NCI-H1048 (cell line): ENCODE data around the gene SYCE3.

Source experiments
- DNase-seq: peaks from one replicate; lab custom pipeline; 2025; lab: John Stamatoyannopoulos, UW

SYCE3 gene

DNA sequence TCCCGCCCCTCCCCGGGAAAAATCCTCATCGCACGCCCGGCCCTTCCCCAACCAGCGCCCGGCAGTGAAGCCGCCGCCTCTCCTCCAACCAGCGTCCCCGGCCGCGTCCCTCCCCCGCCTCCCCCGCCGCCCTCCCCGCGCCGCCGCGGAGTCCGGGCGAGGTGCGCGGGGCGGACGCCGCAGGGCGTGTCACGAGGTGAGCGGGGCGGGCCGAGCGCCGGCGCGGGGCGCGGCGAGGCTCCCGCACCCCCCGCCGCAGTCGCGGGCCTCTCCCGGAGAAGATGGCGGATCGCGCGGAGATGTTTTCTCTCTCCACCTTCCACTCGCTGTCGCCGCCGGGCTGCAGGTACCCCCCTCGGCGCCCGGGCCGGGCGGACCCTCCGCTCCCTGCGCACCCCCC, 37.8 kb upstream of the SYCE3 start, which contains the start of gene MAPK8IP2:
Gene MAPK8IP2, plus strand, starts transcription at position 256 of the 400 bp plus-strand sequence. Its CDS starts 26 bp downstream, at position 282.
- no peak for DNase-seq

DNA sequence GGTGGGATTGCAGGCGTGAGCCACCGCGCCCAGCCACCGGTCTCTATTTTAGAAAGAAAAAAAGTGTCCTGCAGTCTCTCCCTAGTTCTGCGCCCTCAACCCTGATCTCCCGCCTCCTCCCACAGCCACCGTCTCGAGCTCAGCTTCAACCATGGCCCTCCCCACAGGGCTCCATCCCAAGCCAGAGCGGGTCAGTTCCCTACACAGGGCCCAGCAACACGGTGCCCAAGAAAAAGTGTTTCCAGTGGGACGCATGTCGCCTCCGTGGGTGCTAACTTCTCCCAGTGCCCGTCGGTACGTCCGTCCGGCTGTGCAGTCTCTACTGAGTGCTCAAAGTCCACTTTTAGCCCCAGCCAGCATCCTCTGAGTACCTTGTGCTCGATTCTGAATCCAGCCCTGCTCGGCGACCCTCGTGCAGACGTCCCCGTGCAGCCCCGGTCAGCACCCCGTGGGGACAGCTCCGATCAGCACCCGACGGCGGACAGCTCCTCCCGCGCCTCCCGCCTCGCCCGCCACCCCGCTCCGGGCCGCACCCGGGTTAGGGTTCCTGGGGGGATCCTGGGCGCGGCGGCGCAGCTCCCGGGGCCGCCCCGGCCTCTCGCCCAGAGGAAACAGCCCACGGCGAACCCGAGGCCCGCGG, 37.2 kb upstream of the SYCE3 start:
- no peak for DNase-seq

GRCh38 chr22:50597097-50597496, 34.4 kb upstream of the SYCE3 start:
- no peak for DNase-seq

DNA sequence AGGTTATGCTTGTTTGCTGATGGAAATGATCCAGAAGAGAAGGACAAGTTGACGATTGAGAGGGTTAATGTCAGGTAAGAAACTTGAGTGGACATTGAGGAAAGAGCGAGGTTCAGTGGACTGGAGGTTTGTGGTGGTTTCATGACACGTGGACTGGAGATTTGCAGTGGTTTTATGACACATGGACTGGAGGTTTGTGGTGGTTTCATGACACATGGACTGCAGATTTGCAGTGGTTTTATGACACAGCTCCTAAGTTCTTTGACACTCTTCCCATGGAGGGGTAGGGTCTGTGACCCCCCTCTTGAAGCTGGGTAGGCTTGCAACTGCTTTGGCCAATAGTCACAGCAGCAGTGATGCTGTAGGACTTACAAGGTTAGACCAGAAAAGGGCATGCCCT, 32.5 kb upstream of the SYCE3 start:
- DNase-seq: no peak

GRCh38 chr22:50587407-50587806, 24.7 kb upstream of the SYCE3 start:
- DNase-seq: no peak

DNA sequence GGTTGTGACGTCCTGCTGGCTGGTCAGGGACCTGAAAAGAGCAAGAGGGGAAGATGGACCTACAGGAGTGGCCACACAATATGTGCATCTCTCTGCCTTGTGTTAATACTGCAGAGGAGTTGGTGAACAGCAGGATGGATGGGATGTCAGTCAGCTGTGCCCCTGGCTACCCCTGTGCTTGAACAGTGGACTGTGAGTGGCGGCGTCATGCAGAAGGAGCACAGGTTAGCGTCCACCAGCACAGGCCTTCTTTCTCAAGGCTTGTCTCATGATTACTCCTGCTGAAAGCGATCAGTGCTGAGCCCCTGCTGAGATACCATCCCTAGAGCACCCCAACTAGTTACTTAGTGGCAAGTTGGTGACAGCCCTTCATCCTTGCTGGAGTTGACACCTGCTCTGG, 23.7 kb upstream of the SYCE3 start:
- DNase-seq: no peak

DNA sequence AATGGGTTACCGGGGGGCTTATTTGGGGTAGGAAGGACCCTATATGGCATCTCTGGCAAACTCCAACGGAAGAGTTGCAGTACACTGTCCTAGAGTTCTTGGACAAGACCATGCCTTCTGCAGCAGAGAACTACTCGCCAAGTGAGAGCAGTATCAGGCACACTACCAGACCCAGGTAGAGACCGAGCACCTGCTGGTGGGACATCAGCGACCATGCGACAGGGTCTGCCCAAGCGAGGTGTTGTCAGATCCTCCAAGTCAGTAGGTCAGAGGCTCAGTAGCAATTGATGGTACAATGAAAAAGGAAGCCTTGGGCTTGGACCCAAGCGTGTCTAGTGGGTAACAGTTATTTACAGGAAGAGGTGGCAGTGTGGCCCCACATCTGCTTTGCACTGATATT, 23.1 kb upstream of the SYCE3 start:
- no peak for DNase-seq

DNA sequence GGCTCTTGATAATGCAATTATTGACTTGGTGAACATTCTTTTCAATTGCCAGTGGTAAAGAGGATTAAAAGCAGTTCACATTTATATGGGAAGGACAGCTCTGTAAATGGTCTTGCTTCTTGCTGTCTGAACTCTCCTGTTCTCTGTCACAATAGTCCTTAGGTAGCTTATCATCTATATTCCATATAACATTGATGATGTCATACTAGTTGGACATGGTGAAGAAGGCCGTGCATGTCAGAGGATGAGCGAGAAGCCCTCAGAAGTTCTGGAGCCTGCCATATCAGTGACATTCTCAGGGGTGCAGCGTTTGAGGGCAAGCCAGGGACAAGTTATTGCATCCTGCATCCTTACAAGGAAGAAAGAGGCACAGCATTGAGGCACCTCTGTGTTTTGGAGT, 22.5 kb upstream of the SYCE3 start:
- no peak for DNase-seq

DNA sequence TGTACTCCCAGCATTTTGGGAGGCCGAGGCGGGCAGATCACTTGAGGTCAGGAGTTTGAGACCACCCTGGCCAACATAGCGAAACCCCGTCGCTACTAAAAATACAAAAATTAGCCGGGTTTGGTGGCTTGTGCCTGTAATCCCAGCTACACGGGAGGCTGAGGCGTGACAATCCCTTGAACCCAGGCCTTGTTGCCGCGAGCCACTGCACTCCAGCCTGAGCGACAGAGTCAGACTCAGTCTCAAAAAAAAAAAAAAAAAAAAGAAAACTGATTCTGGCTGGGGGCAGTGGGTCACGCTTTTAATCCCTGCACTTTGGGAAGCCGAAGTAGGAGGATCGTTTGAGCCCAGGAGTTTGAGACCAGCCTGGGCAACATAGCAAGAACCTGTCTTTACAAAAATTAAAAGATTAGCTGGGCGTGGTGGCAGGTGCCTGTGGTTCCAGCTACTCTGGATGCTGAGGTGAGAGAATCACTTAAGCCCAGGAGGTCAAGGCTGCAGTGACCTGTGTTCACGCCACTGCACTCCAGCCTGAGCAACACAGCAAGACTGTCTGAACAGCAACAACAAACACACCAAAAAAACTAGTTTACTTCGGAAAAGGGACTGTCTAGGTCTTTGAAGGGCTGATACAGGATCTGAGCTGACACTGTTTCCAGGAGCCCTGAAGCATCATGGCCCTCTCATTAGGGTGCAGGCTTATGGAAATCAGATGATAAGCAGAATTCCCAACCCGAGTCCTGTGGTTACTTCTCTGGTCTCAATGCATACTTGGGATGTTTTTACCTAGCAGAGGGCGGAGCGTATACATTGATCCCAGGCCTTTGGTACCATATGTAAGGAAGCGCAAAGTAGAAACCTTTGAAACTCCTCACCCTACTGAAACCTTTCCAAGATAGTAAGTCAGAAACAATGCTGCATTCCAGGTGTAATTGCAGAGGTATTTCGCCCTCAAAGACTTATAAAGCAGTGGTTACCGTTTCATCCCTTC, 21.7 kb upstream of the SYCE3 start:
- DNase-seq: no peak

GRCh38 chr22:50583294-50583861, 20.7 kb upstream of the SYCE3 start:
- no peak for DNase-seq

DNA sequence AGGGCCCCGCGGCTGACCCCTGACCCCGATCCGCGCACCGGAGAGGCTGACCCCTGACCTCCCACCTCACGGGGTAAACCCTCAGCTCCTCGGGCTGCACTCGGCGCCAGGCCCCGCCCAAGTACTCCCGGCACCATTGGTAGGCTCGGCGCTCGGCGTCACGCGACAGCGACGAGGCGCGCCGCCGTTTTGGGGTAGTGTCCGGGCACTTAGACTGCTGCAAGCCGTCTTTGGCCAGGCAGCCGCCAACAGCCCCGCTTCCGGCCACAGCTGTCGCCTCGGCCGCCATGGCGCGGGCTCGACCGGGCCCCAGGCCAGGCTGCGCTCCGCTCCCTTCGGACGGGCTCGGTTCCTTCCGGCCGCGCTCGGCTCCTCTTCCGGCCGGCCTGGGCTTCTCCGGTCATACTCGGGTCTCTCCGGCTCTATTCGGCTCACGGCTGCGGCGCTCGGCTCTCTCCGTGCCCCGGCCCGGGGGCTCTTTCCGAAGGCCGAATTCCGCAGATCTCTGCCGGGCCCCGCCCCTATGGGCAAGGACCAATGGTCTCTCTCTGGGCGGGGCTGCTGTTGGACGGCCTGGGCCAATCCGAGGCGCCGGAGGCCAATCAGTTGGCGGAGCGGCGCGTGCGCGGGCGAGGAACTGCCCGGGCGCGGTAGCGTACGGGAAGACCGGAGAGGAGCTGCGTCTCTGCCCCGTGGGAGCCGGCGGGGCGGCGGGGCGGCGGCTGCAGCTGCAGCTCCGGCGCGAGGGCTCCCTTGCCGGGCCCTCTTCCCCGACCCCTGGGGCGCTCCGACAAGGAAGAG, 20.0 kb upstream of the SYCE3 start, which contains the start of gene CHKB:
Gene CHKB, minus strand, starts transcription at position 357 of the 801 bp plus-strand sequence. Its CDS starts 68 bp downstream, at position 289.
- peak; percentile 96 for DNase-seq

DNA sequence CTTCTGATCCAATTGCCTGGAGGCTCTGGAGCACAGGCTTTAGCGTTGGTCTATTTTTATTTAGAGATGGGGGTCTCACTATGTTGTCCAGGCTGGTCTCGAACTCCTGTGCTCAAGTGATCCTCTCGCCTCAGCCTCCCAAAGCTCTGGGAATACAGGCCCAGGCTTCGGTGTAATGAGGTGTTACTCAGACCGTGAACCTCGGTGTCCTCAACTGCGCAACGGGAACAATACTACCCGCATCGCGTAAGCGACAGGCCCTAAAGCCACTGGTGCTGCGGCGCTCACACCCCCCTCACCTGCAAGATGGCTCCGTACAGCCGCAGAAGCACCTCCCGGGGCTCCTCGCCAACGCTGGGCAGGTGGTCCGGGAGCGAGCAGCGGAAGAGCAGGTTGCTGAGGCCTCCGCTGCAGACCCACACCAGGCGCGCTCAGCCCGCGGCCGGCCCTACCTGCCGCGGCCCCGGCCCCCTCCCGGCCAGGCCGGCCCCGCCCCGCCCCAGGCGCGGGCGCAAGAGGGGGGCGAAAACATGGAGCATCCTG, 19.3 kb upstream of the SYCE3 start:
- DNase-seq: no peak

DNA sequence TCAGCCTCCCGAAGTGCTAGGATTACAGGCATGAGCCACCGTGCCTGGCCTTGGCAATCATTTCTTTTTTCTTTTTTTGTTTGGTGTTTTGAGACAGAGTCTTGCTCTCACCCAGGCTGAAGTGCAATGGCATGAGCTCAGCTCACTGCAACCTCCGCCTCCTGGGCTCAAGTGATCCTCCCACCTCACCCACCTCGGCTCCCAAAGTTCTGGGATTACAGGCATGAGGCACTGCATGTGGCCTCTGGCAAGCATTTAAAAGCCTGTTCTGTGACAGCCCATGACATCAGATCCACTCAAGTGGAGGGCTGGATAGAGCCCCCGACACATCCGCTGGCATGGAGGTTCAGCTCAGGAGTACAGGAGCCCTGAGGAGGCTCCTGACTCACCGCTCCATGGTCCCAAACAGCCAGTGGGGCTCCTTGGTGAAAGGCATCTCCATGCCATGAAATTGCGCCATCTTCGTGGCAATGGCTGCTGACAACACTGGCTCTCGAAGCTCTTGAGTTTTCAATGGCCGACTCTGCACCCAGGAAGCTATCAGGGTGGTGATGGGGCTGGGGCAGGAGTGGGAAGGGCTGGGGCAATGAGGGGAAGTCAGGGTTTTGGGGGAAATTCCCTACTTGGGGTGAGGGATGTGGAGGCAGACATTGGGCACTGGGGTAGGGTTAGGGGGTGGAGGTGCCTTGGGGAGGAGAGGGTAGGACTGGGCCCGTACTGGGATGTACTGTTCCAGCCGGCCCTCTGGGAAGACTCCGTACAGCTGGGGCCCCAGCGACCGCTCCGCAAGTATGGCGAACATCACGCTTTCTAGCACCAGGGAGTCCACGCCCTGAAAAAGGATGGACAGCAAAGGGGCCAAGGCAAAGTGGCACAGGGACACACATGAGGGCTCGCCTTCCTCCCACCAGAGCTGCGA, 18.6 kb upstream of the SYCE3 start:
- no peak for DNase-seq

DNA sequence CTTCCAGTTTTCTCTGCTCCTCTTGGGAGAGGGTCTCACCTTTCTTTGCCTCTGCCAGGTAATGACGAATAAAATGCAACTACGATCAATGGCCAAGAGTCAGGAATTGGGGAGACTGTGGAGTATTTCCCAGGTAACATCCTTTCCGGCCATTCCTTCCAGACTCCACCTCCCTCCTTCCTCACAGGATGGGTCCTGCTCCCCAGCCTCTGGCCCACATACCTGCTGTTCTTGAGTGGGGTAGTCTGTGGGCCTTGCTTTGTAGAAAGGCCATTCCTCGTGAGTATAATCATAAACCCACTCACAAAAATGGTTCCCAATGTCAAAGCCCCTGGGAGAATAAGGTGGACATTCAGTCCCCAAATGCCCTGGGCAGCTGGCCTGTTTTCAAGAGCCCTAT, 17.0 kb upstream of the SYCE3 start:
- DNase-seq: no peak

DNA sequence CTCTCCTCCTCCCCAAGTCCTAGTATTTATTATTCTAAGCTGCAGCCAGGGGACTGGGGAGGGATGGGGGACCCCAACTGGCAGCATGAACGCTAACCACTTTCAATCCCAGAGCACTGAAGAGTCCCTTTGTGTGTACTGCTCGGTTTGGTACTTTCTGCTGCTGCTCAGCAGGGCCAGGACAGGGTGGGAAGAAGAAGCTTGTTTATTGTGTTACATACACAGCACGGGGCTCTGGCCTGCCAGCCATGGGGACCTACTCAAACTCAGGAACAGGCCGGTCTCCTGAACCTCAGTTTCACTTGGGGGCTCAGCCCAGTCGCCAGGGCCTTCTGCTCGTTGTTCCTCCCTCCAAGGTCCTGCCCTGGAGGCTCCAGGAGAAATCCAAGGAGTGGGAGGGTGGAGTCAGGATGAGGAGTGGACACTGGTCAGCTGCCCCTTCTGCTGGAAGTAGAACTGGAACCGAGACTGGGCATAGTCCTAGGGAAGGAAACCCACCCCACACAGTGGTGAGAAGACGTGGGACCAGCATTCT, 16.1 kb upstream of the SYCE3 start:
- DNase-seq: no peak

- DNase-seq: no peak
These were observed 15.5 kb upstream of the SYCE3 start, which contains the start of gene CPT1B for GRCh38 chr22:50577987-50578775. TSS of gene CPT1B (minus strand) at chr22:50578427. CDS start at chr22:50577915, 512 bp downstream.

DNA sequence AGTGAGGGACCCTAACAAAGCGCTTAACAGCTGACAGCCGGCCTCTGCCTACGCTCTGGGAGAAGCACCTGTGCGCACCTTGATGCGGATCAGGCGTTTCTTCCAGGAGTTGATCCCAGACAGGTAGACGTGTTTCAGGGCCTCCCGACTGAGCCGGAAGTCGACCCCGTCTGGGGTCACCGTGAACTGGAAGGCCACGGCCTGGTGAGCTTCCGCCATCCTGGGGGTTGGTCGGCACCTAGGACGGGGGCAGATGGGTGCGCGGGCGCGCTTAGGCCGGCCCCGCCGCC, 14.9 kb upstream of the SYCE3 start:
- no peak for DNase-seq

DNA sequence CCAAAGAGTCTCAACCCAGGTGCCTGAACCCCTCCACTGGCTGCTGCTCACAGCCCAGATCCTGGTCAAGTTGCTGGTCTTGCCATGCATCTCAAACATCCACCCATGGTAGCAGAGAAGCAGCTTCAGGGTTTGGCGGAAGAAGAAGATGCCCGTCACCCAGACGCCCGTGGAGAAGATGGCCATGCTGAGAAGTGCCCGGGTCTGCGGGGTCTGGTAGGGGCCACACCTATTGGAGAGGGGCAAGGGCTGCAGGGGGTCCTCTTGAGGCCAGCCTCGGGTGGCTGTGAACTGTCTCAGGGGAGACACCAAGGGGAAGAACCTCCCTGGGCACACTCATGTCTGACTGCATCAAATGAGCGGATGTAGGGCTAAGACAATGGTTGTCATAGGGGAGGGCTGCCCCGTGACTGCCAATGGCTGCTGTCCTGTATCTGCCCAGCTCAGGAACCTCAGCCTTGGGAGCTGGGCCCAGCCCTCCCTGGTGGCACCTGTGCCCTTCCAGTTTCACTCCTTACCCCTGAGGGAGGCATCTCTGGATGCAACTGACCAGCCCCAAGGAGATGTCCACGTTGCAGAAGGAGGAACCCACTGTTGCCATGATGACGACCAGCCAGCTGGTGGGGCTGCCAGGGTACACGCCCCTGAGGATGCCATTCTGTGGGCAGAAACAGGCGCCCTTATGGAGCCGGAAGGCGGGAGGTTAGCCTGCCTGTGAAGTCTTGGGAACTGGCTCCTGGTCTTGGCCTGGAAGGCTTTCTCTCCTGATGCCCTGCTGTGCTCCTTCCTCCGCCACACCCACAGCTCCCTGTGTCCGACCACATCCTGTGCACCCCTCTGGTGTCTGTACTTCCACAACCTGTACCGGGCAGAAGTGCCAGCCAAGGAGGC, 14.3 kb upstream of the SYCE3 start:
- no peak for DNase-seq
